GM12891 (cell line): ENCODE data around the gene ADAM17.
"Not testable (repeated sequence)": the region's sequence is repeated elsewhere in the genome, so short reads cannot be mapped to it uniquely, and the experiment has no call there.

Experiments used
- DNase-seq: peaks from one replicate; pipeline ENCODE4 v3.0.0; 2011; ENCODE audit warnings: low spot score; ENCODE audit not compliant: insufficient read length
- FAIRE-seq: peaks from 2 replicates; lab custom pipeline; 2011; peaks lifted over from hg19 to GRCh38; lab: Jason Lieb, UNC
- PAX5 ChIP-seq: IDR thresholded peaks from 2 replicates; pipeline ENCODE4 v1.6.1; 2011; ENCODE audit warnings: low read length, moderate library complexity, mild to moderate bottlenecking; ENCODE audit not compliant: insufficient read depth, severe bottlenecking
- POLR2A ChIP-seq: IDR thresholded peaks from 2 replicates; pipeline ENCODE4 v1.6.1; 2011; ENCODE audit warnings: low read depth, low read length, control low read depth
- POLR2AphosphoS5 ChIP-seq: IDR thresholded peaks from 2 replicates; pipeline ENCODE4 v1.6.1; 2011; ENCODE audit warnings: low read depth, low read length, control low read depth
- POU2F2 ChIP-seq: IDR thresholded peaks from 2 replicates; pipeline ENCODE4 v1.6.1; 2011; ENCODE audit warnings: low read depth, mild to moderate bottlenecking, control low read depth, low read length, moderate library complexity
- SPI1 ChIP-seq: IDR thresholded peaks from 2 replicates; pipeline ENCODE4 v1.6.1; 2011; ENCODE audit warnings: low read depth, low read length, control low read depth
- TAF1 ChIP-seq: IDR thresholded peaks from 2 replicates; pipeline ENCODE4 v1.6.1; 2011; ENCODE audit warnings: low read depth, low read length, control low read depth

ADAM17 gene

DNA sequence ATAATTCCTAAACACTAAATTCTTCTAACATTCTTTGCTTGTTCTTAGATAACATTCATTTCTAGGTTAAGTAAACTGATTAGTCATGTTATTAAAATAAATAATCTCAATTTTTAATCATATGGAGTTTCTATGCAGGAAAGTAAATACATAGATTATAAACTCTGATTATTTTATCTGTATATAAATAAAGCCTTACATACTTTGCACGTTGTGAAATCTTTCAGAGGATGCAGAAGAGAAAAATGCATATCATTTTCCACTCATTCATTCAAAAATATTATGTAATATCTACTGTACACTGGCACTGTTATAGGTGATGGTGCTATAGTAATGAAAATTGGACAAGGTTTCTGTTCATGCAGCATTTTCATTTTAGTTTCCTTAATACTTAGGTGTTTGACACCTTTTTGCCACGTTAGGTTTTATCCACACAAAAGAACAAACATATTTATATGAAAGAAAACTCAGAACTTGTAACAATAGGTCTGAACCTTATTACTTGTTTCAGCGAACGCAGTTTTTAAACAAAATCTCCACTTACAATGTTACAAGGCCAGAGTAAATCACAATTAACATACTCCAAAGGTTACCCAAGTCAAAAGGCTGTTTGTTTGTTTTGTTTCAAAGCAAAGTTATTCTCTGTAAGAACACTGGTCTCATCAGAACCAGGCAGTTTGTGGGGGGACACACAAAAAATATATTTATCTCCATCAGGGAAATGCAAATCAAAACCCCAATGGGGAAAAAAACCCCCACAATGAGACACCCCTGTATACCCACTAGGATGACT, 27.4 kb downstream of the ADAM17 start:
- TF ChIP-seq PAX5 (no peak), SPI1 (no peak), POLR2A (no peak), POU2F2 (no peak), POLR2AphosphoS5 (no peak), TAF1 (no peak)
- no peak for DNase-seq
- no peak for FAIRE-seq

DNA sequence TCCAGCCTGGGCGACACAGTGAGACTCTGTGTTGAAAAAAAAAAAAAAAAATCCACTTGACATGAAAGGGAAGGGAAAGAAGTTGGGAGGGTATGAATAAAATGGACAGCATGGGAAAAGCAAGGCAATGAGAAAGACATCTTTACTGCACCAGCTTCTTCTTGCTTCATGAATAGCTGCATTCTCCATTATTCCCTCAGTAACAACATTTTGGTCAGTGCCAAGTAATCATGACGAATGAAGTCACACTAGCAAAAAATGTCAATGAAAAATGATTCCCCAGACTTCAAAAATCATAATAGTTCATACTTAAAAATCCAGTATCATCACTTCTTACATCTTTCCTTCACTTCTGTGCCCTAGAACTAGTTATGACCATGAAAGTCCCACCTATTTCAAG, 30.4 kb downstream of the ADAM17 start:
- TF ChIP-seq POLR2A, result no peak
- no peak for TF ChIP-seq PAX5
- TF ChIP-seq SPI1, result no peak
- TF ChIP-seq POU2F2, result no peak
- TF ChIP-seq TAF1, result no peak
- no peak for TF ChIP-seq POLR2AphosphoS5
- no peak for DNase-seq
- FAIRE-seq, result no peak

DNA sequence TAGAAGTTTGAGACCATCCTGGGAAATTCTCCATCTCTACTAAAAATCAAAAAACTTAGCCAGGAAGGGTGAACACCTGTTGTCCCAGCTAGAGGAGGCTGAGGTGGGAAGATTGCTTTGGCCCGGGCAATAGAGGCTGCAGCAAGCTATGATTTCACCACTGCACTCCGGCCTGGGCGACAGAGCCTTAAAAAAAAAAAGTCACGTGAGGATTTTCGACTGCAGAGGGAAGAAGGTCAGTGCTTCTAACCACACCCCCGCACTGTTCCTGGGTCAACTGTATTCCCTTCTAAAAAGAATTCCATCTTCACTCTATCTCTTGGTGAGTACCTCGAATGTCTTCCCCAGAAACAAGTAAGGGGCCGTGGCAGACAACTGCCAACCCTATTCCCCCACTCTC, 31.3 kb downstream of the ADAM17 start:
- TF ChIP-seq POLR2AphosphoS5, result no peak
- TF ChIP-seq SPI1, result no peak
- no peak for TF ChIP-seq POLR2A
- no peak for TF ChIP-seq PAX5
- no peak for TF ChIP-seq POU2F2
- no peak for TF ChIP-seq TAF1
- FAIRE-seq (no peak), DNase-seq (no peak)

DNA sequence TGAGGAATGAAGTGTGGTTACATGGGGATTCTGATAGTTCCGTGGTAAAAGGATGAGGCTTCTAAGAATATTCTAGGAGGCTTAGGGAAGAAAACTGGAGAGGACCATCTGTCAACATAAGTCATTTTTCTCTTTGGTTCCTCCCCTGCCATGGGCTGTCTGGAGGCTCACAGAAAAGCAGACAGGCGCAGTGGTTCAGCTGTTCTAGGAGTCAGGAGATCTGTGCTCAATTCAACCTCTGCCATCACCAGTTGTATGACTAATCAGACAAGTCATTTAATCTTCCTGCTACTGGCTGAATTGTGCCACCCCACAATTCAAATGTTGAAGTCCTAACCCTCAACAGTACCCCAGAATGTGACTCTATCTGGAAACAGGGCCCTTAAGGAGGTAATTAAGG, 36.4 kb downstream of the ADAM17 start:
- DNase-seq (no peak), FAIRE-seq (no peak)
- no peak for TF ChIP-seq POLR2AphosphoS5
- no peak for TF ChIP-seq SPI1
- TF ChIP-seq POLR2A, result no peak
- TF ChIP-seq POU2F2, result no peak
- no peak for TF ChIP-seq PAX5
- TF ChIP-seq TAF1, result no peak

DNA sequence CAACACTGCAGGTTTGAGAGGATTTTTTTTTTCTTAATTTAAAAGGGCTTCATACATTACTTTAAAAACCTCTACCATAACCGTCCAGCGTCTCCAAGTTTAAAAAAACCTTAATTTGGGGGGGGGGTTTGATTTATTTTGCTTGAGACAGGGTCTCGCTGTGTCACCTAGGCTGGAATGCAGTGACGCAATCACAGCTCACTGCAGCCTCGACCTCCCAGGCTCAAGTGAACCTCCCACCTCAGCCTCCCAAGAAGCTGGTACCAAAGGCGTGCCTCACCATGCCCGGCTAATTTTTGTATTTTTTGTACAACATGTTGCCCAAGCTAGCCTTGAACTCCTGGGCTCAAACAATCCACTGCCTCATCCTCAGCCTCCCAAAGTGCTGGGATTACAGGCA, 36.9 kb downstream of the ADAM17 start:
- FAIRE-seq, result no peak
- TF ChIP-seq PAX5, result no peak

DNA sequence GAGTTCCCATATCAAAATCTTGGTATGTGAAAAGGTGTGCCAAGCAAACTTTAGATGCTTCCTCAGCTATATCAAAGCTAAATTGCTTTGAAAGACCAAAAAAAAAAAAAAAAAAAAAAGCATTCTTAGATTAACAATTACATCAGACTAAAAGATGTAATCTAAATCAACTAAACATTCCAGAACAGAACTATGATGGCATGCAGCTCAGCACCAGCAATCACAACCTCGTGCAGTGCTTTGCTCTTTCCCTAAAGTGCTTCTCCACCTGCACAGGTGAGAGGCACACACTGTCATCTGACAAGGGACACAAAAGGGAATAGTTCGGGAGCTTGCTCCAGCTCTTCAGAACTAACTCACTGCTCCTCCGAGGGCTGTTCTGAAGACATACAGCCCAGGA, 37.5 kb downstream of the ADAM17 start:
- no peak for FAIRE-seq
- DNase-seq, result no peak
- TF ChIP-seq PAX5 (no peak), POU2F2 (no peak), POLR2AphosphoS5 (no peak), POLR2A (no peak)

More for the DNA sequence above, 36.9 kb downstream of the ADAM17 start:
- DNase-seq, result no peak

DNA sequence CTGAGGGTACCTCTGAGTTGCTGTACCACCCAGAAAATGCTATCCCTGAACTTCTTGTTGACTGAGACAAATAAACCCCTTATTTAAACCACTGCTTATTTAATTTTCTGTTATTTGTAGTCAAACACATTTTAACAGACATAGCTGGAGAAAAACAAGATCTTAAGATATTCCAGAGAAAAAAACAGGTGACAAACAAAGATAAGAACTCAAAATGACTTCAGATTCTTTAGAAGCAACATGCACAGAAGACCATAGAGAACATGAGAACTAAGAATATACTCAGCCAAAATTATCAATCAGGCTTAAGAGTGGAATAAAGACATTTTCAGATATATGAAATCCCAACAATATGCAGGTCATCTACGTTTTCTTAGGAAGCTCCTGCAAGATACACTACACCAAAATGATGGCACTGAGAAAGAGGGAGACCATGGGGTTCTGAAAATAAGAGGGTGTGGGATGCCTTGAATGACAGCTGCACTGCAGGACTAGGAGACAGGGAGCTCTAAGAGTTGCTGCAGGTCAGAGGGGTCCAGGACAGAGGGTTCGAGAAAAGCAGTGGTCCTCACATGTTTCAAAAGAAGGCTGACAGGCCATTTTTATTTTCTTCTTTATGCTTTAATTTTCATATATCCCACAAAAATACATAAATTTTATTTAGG, 38.4 kb downstream of the ADAM17 start:
- no peak for TF ChIP-seq POLR2A
- TF ChIP-seq POU2F2, result no peak
- no peak for TF ChIP-seq TAF1
- TF ChIP-seq PAX5, result no peak
- TF ChIP-seq SPI1, result no peak
- no peak for TF ChIP-seq POLR2AphosphoS5
- DNase-seq, result no peak
- no peak for FAIRE-seq

DNA sequence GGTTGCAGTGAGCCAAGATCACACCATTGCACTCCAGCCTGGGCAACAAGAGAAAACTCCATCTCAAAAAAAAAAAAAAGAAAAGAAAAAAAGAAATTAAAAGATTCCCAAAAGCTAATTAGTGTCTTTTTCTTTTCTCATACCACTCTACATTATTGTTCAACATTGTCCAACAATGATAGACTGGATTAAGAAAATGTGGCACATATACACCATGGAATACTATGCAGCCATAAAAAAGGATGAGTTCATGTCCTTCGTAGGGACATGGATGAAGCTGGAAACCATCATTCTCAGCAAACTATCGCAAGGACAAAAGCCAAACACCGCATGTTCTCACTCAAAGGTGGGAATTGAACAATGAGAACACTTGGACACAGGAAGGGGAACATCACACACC, 41.7 kb downstream of the ADAM17 start:
- not testable (repeated sequence) for FAIRE-seq, DNase-seq

DNA sequence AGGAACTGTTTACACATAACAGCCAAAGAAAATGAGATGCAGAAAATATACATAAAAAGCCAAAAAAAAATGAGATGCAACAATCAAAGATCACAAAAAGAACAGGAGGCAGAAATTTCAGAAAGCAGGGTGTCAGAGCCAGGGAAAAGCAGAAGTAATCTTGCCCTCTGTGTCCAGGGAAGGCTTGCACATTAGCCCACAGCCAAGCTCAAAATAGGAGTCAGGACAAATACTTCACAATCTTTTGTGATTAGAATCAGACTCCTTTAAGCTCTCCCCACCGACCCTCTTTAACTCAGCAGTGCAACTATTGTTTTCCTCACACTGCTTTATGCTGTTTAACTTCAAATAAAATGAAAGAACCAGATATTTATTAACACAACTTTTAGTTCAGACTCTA, 46.7 kb downstream of the ADAM17 start:
- TF ChIP-seq POLR2A (no peak), POLR2AphosphoS5 (no peak), PAX5 (no peak), SPI1 (no peak), TAF1 (no peak), POU2F2 (no peak)
- no peak for FAIRE-seq
- no peak for DNase-seq

DNA sequence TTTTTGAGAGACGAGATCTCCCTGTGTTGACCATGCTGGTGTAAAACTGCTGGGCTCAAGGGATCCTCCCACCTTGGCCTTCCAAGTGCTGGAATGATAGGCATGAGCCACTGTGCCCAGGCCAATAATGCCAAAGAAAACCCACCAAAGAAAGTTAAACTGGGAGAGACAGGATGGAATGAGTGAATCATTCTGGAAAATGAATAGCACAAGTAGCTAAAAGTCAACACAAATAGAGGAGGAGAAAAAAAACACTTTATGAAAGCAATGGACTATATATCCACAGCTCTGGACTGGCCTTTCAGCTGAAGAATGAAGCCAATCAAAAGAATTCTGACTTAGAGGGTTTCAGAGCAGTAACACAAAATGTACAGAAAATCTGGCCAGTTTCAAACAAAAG, 57.4 kb downstream of the ADAM17 start:
- FAIRE-seq (no peak), DNase-seq (no peak)
- TF ChIP-seq TAF1, result no peak
